Stimulated activated CD8-positive, alpha-beta memory T cell treated with anti-CD3 and anti-CD28 coated beads, Interleukin-7, amount 100 ng/mL, for 4 hours (primary cell): ENCODE data around the gene MED27.
"Not testable (repeated sequence)": the region's sequence is repeated elsewhere in the genome, so short reads cannot be mapped to it uniquely, and the experiment has no call there.

Source experiments
- DNase-seq, 2 donors: peaks; one replicate each; pipeline ENCODE4 v3.0.0-alpha.2; 2020; ENCODE audit warnings: low read depth in 2 of 2

Gene MED27

GRCh38 chr9:132077881-132078698, 1.6 kb downstream of the MED27 start:
- peak in 1 of 2 donors; percentile 3 for DNase-seq

- DNase-seq, result no peak
Measured at GRCh38 chr9:132075853-132076252, 3.8 kb downstream of the MED27 start.

- no peak for DNase-seq
Measured at GRCh38 chr9:132074736-132075135, 4.9 kb downstream of the MED27 start.

- no peak for DNase-seq
Measured at GRCh38 chr9:132071847-132072507, 7.7 kb downstream of the MED27 start.

- no peak for DNase-seq
Measured at GRCh38 chr9:132069046-132069898, 10.4 kb downstream of the MED27 start.

GRCh38 chr9:132068605-132069004, 11.1 kb downstream of the MED27 start:
- DNase-seq, result no peak

GRCh38 chr9:132066511-132066910, 13.2 kb downstream of the MED27 start:
- no peak for DNase-seq

- no peak for DNase-seq
Measured at GRCh38 chr9:132066057-132066456, 13.6 kb downstream of the MED27 start.

GRCh38 chr9:132063281-132063680, 16.4 kb downstream of the MED27 start:
- no peak for DNase-seq

GRCh38 chr9:132062806-132063205, 16.9 kb downstream of the MED27 start:
- DNase-seq, result no peak

GRCh38 chr9:132061526-132061925, 18.1 kb downstream of the MED27 start:
- no peak for DNase-seq

- DNase-seq, result no peak
Measured at GRCh38 chr9:132059361-132059760, 20.3 kb downstream of the MED27 start.

GRCh38 chr9:132058226-132058625, 21.4 kb downstream of the MED27 start:
- not testable (repeated sequence) for DNase-seq

- no peak for DNase-seq
Measured at GRCh38 chr9:132056717-132057560, 22.7 kb downstream of the MED27 start.

GRCh38 chr9:132055756-132056155, 23.9 kb downstream of the MED27 start:
- no peak for DNase-seq

GRCh38 chr9:132054024-132054423, 25.6 kb downstream of the MED27 start:
- DNase-seq, result no peak

GRCh38 chr9:132049900-132050299, 29.8 kb downstream of the MED27 start:
- no peak for DNase-seq

GRCh38 chr9:132049323-132049882, 30.3 kb downstream of the MED27 start:
- DNase-seq, result no peak

GRCh38 chr9:132048201-132048600, 31.5 kb downstream of the MED27 start:
- no peak for DNase-seq

GRCh38 chr9:132046456-132046855, 33.2 kb downstream of the MED27 start:
- no peak for DNase-seq
